ENCODE data around the gene ZBTB20. TPM values are rescaled to one million over a fixed set of nuclear protein-coding genes. Genes with fewer than 3 reads are reported as not detected.

ZBTB20 gene
- total RNA-seq, 1 experiment from 2014 or later, result 6.0 TPM

DNA sequence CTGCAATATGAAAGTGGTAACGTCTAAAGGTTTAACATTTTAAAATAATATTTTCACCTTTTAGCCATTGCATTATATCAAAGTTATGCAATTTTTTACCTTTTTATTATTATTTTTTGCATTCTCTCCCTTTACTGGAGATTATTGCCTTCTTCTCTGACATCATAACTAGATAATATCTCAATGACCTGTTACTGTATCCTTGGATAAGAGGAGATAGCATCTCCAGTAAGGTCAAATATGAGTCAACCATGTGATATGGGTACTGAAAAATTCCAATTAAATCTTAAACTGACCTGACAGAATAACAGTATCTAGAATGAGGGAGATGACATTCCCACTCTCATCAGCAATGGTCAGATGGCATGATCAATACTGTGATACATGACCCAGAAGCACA, 108.3 kb downstream of the ZBTB20 start:
- DNase-seq (ENCODE audit: low read depth), result no peak

DNA sequence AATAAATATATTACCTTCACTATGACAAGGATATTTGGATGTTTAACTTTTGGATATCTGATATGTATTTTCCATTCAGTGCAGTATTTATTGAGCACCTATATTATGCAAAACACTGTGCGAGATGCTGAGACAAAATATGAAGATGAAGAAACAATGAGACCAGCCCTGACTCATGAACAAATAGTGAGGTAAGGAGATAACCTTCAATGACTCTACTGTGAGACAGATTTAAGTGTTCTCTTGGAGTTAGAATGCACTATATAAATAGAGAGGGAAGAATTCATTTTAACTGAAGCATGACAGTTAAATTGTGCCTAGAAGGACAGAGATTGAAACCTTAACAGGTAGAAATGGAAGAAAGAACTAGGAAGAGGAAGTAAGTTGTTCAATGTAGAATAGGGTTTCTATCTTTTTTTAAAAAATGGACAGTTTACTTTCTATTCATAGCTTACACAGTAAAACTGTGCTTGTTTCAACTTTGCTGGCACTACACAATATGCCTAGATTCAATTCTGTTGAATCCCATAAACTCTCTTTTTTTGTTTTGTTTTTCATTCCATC, 124.2 kb downstream of the ZBTB20 start:
- no peak for DNase-seq (ENCODE audit: low read depth)

DNA sequence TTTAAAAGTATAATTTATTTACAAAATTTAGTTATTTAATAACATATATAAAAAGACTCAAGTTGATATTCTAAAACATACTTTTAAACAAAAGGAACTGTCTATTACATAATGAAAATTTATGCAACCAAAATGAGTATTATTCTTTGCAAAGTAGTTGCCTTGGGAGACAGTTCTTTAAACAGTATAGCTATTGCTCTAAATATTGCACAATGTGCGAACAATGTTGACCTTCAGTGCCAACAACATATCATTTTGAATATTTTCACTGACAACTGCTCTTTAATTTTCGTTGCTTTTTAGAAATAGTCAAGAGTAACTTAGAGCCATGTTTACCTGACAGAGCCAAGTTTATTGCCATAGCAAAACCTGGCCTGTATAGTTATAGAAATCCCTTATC, 124.9 kb downstream of the ZBTB20 start:
- no peak for DNase-seq (ENCODE audit: low read depth)

DNA sequence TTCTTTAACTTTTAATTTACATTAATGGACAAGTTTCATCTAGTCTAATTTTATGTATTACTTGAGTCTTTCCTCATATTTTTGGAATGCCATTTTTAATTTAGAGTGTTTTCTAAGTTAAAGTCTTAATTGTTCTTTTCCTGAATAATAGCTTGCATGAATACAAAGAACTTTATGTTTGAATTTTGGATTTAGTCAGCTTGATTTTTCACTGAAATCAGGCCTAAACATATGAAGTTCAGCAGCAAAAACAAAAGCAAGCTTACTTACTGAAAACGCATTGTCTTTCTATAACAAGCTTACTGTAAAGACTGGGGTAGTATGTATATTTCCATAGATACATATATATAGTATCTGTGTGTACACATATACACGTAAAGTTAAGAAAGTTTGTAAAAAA, 126.0 kb downstream of the ZBTB20 start:
- DNase-seq (ENCODE audit: low read depth), result no peak

DNA sequence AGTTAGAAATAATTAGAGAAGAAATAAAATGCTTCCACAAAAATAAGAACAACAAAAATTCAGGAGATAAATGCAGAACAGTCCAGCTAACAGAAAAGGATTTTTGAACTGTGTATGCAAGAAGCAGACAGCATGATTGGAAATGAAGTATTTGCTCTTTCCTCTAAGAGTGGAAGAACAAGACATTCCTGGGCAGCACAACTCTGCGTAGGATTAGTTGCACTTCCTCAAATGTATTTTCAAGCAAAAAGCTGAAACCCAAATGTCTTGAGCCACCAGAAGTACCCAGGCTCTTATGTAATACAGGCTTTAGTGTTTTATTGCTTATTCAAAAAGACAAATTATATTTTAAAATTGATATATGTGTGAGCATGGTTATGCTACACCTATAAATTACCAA, 127.2 kb downstream of the ZBTB20 start:
- DNase-seq (ENCODE audit: low read depth), result no peak

DNA sequence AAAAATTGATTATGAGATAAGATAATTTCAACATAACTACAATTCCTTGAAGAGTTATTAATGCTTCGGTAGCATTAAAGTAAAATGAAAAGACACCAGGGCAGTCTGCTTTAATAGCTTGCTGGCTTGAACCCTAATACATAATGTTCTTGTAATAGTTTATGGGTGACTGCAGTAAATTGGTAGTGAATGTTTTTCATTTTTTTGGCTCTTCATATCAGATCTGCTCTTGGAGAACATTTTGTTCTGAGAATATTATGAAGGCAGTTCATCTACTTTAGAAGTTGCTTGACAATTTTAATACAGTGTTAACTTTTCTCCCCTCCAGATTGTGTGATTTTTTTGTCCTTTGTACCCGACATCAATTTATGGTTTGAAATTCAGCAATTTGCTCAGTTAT, 128.4 kb downstream of the ZBTB20 start:
- no peak for DNase-seq (ENCODE audit: low read depth)

DNA sequence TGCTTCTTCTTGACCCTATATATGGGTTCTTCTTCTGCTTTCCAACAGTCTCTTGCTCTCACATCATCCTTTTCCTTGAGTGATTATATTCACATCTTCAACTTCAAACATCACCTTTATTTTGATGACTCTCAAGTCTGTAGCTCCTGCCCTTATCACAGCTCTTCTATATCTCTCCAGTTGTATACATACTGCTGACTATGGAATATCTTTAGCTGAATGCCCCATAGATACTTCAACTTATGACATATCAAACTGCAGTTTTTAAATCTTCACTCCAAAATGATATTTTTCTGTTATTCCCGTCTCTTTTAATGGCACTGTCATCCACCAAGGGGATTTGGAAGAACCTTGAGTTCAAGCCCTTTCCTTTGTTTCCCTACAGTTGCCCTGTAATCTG, 139.1 kb downstream of the ZBTB20 start:
- DNase-seq (ENCODE audit: low read depth), result no peak

DNA sequence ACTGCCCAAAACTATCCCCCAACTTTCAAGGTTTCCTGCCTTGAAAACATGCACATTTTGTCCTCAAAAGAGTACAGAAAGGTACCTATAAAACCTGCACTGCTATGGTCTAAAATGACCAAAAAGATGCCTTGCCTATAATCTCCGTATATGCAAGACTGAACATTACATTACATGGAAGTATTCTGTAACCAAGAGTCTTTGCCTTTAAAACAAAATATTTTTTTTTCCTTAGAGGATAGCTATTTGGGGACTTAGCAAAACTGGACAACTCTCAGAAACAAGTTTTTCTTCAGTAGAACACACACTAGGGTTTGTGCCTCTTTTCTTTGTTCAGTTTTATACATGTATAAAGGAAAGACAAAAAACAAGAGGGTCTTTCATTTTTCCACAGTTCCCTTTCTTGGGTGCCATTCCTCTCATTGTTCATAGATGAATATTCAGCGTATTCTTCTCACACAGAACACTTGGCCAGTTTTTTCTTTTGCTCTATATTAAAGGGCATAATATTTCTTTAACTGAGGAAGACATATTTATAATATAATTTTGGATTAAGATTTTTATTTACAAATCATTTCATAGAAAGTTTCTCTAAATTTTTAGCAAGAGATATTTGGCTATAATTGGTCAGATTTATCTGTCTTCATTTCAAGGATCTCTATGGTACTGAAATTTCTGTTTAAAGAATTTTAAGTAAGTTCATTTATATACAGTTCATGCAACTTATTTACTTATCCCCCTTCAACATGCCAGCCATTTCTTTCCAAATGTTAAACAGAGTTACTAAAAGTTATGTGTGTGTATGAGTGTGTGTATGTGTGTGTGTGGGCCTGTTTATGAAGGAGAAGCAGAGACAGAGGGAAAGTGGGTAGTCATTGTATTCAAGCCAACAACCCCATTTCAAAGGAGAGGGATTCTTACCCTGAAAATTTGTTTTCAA, 142.6 kb downstream of the ZBTB20 start:
- no peak for DNase-seq (ENCODE audit: low read depth)

DNA sequence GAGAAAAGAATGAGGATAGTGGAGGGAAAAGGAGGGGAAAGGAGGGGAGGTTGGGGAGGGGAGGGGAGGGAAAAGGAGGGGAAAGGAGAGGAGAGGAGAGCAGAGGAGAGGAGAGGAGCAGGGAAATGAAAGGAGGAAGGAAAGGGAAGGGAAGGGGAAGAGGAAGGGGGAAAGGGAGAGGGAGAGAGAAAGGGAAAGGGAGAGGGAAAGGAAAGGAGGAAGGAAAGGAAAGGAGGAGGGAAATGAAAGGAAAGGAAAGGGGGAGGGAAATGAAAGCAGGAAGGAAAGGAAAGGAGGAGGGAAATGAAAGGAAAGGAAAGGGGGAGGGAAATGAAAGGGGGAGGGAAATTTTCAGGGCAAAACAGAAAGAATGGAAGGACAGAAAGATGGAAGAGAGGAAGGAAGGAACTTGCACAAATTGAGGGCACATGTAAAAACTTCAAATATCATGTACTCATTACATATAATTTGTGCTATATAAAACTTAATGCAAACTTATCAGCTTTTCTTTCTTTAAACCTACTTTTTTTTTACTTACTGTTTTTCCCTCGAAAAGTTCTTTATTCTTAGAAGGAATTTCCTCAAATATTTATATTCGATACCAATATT, 148.0 kb downstream of the ZBTB20 start:
- DNase-seq (ENCODE audit: low read depth), result no peak

DNA sequence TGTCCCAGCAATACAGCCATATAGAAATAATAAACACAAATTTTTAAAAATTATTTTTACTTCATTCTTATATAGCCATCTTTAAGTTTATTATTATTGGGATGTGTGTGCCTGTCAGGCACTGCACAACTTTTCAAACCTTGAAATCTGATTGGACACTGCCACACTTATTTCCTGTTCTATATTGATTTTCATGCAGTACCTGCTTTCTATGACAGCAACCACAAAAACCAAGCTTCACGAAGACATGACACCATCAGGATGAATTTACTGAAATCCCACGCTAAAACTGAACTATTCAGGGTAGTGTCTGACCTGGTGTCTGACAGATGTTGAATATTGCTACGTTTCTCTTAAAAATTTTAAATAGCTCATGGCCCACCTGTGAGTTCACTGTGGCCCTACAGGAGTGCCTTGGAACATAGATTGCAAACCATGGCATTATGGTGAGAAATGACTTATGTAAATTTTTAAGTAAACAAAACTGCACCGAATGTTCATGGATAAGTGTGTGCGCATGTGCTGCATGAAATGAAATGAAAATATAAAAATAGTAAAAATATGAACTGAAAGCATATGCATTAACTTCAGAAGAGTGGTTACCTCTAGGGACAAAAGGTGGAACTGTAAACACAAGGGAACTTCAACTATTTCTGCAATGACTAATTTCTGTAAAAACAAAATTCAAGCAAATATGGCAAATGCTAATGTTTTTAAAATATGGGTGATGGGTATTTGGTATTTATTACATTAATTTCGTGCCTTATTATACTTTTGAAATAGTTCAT, 152.3 kb downstream of the ZBTB20 start:
- DNase-seq (ENCODE audit: low read depth), result no peak

DNA sequence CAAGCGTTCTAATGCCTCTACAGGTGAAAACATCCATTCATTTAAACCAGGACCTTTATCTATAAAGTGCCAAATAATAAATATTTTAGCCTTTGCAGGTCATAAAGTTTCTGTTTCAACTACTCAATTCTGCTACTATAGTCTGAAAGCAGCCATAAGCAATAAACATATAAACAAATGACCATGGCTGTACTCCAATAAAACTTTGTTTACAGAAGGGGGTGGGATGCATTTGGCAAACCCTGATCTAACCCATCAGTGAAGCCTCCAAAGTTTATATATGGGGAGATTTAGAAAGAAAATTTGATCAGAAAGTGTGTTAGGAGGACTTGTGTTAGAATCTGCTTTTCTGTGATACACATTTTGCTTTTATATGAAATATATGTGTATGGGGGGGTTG, 161.3 kb downstream of the ZBTB20 start:
- no peak for DNase-seq (ENCODE audit: low read depth)

DNA sequence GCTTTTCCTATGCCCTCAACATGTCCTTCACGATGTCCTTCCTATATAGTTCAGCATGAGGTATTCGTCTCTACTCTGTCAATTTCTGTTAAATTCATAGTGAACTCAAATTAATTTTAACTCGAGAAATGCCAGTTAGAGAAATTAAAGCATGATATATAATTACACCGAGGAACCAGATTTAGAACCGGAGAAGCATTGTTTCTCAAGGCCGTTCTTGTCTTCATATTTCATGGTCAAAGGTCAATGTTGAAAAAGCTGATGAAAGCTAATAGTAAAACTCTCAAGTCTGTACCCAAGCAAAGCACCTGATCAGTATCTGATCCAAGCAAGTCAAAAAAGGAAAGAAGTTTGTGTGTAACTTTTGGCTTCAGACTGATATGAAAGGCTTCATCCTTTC, 163.8 kb downstream of the ZBTB20 start:
- no peak for DNase-seq (ENCODE audit: low read depth)

DNA sequence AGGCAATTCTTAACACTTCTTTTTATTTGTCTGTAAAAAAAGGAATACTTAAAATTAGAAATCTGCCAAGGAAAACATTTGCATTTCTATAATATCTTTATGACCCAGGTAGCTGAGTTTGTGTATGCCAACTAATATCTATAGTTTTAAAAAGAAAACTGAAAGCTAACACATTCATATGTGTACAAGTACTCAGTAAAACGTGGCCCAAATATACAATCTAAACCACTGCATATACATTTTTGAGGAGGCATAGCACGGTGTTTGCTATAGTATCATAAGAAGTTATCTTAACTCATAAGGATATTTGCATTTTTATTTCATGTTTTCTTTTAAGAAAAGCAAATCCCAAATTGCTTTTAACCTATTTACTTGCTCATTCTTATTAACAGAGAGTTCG, 172.7 kb downstream of the ZBTB20 start:
- DNase-seq (ENCODE audit: low read depth), result no peak

DNA sequence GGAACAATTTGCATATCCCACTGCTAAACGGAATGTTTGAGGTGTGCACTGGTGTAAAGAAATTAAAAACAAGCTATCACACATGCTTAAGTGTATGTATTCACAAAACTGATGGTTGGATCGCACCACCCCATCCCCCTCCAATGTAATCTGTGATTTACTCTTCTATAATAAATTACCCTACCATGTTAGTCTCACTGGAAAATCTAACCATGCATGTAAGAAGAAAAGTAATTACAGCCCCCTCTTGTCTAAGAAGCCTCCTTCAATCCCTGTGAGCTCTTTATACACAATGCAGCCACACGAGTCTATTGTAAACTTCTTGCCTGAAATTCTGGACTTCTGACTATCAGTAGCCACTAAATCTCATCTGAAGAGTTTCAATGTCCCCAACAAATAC, 173.6 kb downstream of the ZBTB20 start:
- DNase-seq (ENCODE audit: low read depth), result no peak

DNA sequence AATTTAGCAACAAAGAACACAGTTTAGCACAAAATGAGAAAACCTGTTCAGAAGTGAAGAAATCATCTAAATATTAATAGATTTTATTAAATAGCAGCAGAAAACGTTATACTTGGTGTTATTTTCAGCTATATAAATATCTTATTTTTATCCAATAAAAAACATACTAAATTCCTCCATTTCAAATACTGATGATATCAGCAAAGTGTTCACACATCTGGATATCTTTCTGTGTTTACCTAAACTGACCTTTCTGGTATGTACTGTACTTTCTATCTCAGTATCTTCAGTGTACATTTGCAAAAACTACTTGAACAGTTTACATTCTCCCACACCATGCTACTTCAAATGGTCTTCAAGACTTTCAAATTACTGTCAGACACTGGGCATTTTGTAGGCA, 179.9 kb downstream of the ZBTB20 start:
- DNase-seq (ENCODE audit: low read depth), result no peak

DNA sequence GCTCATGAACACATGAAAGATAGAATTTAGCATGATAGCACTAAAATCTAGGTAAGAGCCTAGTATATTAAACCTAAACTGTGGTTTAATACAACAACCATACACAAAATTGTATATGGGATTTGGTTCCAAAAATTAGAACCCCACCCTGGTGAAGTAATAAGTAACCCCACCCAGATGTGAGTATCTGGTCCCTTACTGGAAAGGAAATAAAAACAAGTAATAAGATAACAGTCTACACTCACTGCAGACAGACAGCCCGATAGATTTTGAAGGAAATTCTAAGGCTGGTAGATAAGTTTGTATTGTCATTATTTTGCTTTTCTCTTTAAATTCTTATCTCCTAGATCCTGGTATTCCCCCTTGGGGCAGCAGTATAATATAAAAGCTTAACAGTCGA, 184.9 kb downstream of the ZBTB20 start:
- no peak for DNase-seq (ENCODE audit: low read depth)

DNA sequence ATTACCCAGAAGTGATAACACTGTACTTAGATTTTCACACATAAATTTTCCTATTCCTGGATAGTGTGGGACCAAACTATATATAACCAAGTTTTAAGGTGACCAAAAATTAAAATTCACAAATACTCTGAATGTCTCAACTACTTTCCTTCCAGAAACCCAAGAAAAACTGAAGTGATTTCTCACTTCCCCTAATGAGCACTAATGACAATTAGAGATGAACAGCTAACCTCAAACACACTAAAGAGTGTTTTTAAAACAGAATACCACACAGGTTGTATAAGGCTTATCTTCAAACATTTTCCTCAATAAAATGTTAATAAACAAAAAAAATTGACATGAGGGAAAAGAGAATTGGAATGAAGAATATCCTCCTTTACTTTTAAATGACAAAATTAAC, 188.2 kb downstream of the ZBTB20 start:
- no peak for DNase-seq (ENCODE audit: low read depth)

DNA sequence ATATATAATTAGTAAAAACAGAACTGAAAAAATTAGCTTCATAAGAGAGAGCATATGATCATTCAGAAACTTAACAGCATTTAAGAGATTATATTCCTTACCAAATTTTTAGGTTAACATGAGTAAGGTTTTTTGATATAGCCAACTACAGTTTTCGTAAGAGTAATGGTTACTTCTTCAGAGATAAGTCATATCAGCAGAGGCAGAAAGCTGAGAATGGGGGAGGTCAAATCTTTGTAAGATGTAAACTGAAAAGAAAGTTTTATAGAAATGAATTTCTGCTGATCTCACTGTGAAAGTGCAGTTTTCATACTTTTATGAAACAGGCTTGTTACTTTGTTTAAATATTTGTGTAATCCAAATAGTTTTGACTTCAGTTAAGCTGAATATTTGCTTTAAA, 193.3 kb downstream of the ZBTB20 start:
- no peak for DNase-seq (ENCODE audit: low read depth)

DNA sequence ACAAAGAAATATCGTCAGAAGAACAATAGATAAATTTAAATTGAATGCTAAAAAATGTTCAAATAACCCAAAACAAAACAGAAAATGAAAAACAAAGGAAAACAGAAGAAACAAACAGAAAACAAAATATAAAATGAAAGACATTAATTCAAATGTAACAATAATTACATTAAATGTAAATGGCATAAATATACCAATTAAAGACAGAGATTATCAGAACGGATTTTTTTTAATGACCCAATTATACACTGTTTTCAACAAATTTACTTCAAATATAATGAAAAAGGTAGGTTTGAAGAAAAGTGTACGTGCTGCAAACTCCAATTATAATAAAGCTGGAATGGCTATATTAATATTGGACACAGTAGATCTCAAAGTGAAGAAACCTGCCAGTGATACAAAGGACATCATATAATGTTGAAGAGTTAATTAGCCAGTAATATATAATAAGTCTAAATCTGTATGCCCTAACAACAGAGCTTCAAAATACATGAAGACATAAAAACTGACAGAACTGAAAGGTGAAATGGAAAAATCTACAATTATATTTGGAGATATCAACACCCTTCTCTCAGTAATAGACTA, 193.8 kb downstream of the ZBTB20 start:
- no peak for DNase-seq (ENCODE audit: low read depth)

DNA sequence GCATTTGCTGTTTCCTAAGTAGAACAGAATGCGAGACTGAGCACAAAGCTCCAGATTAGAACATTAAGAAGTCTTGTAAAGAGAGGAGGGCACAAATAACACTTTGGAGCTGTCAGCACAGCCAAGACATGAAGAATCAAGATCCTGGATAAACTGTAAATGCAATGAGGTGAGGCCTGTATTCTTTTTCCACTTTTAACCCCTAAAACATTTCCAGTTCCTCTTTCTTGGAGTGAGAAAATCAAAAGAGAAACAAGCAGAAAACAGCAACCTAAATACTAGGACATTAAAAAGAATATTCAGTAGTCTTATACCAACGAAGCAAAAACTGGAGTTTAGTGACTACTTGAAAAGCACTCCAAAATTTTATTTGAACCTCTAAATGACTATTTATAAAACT, 204.3 kb downstream of the ZBTB20 start:
- DNase-seq (ENCODE audit: low read depth), result no peak

DNA sequence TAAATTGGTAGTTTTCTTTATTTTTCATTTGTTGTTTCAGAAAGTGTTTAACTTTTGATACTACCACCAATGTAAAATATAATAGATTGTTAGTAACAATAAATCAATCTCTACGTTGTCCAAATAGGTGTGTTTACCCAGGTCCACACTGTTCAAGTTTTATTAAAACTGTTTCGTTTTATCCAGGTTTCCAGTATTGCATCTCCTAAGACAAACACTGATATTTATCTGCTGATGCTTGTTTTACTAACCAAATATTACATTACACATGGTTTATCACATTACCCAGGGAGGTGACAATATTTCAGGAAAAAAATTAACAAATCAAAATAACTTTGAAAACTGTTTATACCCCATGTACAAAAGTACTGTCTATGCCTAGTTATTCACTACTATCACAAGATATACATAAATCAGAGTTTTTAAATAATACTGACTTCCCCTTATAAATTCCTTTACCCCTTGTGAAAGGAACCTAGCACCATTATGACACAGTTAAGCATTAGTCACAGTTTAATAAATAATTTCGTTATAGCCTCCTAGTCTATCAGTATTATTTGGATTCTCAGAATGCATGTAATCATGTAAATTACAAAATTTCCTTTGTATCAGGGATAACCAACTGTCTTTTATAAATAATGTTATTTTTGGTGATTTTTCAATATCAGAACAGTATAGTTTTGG, 205.3 kb downstream of the ZBTB20 start:
- DNase-seq (ENCODE audit: low read depth), result no peak
